Liver (tissue), 3 donors: ENCODE data around the gene PTPN4.
"Not testable (repeated sequence)": the region's sequence is repeated elsewhere in the genome, so short reads cannot be mapped to it uniquely, and the experiment has no call there.

Experiments used
- CTCF ChIP-seq: fragments of 150-350 bp; IDR thresholded peaks from 2 replicates; pipeline ENCODE4 v1.5.1; 2017; ENCODE audit warnings: improper control_type of control experiment, low read depth, low read length; ENCODE audit not compliant: missing input control
- TAF1 ChIP-seq: conservative IDR thresholded peaks from 2 replicates; pipeline ENCODE4 v1.6.1; 2016; ENCODE audit warnings: antibody characterized with exemption, mild to moderate bottlenecking
- donor health status: healthy.
- donor health status: healthy.

GRCh38 chr2:119804409-119804808 lies 44.7 kb downstream of the PTPN4 start:
- TF ChIP-seq CTCF, TAF1: not testable (repeated sequence)
